GM12875 (cell line): ENCODE results near the gene GPRIN1.

Experiments
- H3K4me3 ChIP-seq: one replicate; pipeline ENCODE4 v1.5.1; 2011; ENCODE audit warnings: low read depth, low read length, control low read depth
- CTCF ChIP-seq: IDR thresholded peaks from 2 replicates; pipeline ENCODE4 v1.5.1; 2011; ENCODE audit warnings: low read depth, mild to moderate bottlenecking, control low read depth, inconsistent platforms, low read length, moderate library complexity, borderline replicate concordance; ENCODE audit not compliant: insufficient read depth

The GPRIN1 gene

GRCh38 chr5:176647030-176647842 lies 37.3 kb upstream of the GPRIN1 start, which contains the start of gene TSPAN17:
TSS of gene TSPAN17 (plus strand) at chr5:176647484. CDS start at chr5:176647616, 132 bp downstream.
- TF ChIP-seq CTCF = no peak
- peak within 1 kb of the TSS; percentile 72 for H3K4me3 ChIP-seq

- peak overlapping the region; percentile 56 for H3K4me3 ChIP-seq
- no peak for TF ChIP-seq CTCF
Measured at GRCh38 chr5:176646707-176647029, 36.7 kb upstream of the GPRIN1 start.

GRCh38 chr5:176646049-176646706 lies 36.2 kb upstream of the GPRIN1 start:
- no peak overlapping the region for H3K4me3 ChIP-seq
- no peak for TF ChIP-seq CTCF

GRCh38 chr5:176644878-176645670 lies 35.1 kb upstream of the GPRIN1 start:
- H3K4me3 ChIP-seq = no peak overlapping the region
- no peak for TF ChIP-seq CTCF

GRCh38 chr5:176644294-176644693 lies 34.3 kb upstream of the GPRIN1 start:
- TF ChIP-seq CTCF = no peak
- H3K4me3 ChIP-seq = no peak overlapping the region

GRCh38 chr5:176643491-176644219 lies 33.7 kb upstream of the GPRIN1 start:
- no peak overlapping the region for H3K4me3 ChIP-seq
- no peak for TF ChIP-seq CTCF
